HG02938 (cell line): Measurements from ENCODE around the gene PRKAG2.
A peak's percentile ranks its signal among the peaks of the same experiment; 100 is the strongest.

Experiments
- ATAC-seq: cut with Tn5 transposase; IDR thresholded peaks from one replicate; pipeline ENCODE4 v1.9.1; 2021; ENCODE audit warnings: mild to moderate bottlenecking, moderate library complexity; ENCODE audit not compliant: unreplicated experiment

PRKAG2 gene

DNA sequence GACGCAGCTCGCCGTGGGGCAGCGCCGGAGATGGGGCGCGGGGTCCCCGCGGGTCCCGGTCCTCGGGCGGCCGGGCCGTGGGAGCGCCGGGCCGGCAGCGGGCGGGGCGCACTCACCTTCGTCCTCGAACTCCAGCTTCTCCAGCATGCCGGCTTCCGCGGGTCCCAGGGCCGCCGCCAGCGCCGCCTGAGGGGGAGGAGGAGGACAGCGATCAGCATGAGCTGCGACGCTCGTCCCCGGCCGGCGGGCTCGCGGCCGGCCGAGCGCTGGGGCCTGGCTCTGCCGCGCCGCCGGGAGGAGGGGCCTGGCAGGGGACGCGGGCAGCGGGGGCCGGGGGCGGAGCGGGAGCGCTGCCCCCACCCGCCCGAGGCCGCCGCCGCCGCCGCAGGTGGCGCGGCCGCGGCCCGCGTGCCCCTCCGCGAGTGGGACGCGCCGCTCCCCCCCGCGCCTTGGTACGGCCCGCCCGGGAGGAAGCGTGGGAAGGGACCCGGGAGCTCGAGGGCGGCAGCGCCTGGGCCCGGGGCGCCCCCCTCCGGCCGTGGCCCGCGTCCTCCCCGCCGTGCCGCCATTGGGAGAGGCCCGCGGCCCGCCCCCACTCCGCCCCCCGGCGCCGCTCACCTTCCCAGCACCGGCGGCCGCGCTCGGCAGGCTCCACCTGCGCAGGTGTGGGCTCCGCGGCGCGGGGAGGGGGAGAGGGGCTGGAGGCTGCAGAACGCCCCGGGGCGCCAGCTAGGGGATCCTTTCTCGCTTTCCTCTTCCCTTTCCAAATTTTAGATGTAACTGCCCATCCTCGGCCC, 244.8 kb downstream of the PRKAG2 start:
- ATAC-seq, result peak; percentile 58

- ATAC-seq, result peak; percentile 31
Observed at GRCh38 chr7:151631570-151631952, 245.4 kb downstream of the PRKAG2 start.

- ATAC-seq, result no peak
Observed at GRCh38 chr7:151630851-151631569, 245.9 kb downstream of the PRKAG2 start.

GRCh38 chr7:151630358-151630757, 246.6 kb downstream of the PRKAG2 start:
- no peak for ATAC-seq

DNA sequence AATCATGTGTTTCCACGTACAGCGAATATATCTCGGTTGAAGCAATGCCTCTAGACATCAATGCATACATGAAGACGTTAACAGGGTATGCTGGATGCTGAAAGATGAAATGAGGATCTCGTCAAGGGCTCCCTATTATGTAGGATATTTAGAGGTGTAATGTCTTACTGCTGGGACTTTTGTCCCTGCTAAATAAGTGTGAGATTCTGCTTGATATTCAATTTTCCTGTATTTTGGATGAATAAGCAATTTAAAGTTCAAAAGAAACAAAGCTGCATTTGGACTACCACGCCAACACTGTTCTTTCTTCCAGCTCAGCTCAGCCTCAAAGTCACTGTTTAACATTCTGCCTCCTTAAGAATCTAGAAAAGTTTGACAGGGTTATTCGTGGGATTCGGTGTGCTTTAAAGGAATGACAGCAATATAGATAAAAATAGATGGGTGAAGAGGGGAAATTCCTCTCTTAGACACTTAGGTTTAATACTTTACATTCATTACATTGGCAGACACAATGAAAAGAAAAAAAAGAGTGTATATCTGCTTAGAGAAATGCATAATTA, 247.1 kb downstream of the PRKAG2 start:
- no peak for ATAC-seq

GRCh38 chr7:151628846-151629604, 247.9 kb downstream of the PRKAG2 start:
- no peak for ATAC-seq

DNA sequence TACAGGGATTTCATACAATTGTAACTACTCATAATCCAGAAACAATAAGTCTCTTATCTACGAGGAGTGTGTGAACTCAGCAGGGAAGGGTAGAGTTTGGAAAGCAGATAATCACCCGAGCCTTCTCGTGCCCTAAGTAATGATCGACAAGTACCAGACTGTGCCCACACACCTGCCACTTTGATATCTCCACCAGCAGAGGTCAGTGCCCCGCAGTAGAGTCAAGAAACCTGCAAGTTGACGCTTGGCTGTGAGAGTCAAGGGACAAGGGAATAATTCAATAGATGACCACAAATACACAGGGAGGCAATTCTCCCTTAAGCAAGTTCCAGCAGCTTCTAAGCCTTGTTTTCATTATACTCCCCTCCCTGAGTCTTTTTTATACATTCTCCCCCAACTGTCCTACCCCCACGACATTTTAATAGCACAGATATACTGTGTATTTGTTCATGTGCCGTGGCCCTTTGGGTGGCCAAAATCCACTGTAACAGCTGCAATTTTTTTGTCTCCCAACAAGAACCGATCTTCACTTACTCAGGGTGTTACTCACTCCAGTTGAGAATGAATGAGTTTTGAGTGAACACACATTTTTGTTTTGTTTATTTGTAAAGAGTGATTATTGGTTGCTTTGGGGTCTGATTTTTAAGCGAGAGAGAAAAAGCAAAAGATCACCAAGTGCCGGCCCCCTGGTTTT, 250.3 kb downstream of the PRKAG2 start:
- ATAC-seq, result no peak

- no peak for ATAC-seq
Observed at GRCh38 chr7:151625606-151626005, 251.3 kb downstream of the PRKAG2 start.

GRCh38 chr7:151624246-151624928, 252.5 kb downstream of the PRKAG2 start:
- ATAC-seq, result no peak

GRCh38 chr7:151623766-151624165, 253.1 kb downstream of the PRKAG2 start:
- ATAC-seq, result no peak

DNA sequence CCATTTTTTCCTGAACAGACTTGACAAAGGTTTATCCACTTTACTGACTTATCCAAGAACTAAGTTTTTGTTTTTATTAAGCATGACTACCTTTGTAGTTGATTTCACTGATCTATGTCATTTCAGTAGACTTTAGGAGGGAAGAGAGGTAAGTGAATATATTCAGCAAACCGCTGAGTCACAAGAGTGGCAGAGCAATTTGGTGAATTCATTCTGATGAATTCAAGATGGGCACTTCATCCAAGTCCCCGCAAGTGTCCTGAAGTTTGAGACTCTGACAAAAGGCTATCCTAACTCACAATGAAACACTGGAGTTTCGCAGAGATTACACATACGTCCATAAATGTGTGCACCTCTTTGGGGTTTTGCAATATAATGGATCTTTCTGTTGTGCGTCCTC, 255.0 kb downstream of the PRKAG2 start:
- ATAC-seq, result no peak

GRCh38 chr7:151616443-151617213, 260.3 kb downstream of the PRKAG2 start:
- no peak for ATAC-seq

- no peak for ATAC-seq
Observed at GRCh38 chr7:151615784-151616183, 261.1 kb downstream of the PRKAG2 start.

- ATAC-seq, result no peak
Observed at GRCh38 chr7:151615058-151615457, 261.9 kb downstream of the PRKAG2 start.

DNA sequence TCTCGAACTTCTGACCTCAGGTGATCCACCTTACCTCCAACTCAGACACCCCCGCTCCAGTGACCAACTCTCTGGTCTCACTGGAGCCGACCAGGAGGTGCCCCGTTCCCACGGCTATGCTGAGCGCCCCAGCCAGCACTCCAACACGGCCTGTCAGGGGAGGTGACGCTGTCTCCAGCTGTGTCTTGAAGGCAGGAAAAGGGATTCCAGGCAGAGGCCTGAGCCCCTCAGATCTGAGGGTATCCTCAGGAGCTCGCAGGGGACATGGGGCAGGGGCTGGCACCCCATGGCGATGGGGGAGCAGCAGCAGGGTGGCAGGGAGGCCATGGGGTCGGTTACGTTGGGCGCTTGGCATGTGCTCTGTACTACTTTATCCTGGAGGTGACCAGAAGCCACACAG, 262.9 kb downstream of the PRKAG2 start:
- no peak for ATAC-seq

- ATAC-seq, result no peak
Observed at GRCh38 chr7:151611878-151612277, 265.0 kb downstream of the PRKAG2 start.

DNA sequence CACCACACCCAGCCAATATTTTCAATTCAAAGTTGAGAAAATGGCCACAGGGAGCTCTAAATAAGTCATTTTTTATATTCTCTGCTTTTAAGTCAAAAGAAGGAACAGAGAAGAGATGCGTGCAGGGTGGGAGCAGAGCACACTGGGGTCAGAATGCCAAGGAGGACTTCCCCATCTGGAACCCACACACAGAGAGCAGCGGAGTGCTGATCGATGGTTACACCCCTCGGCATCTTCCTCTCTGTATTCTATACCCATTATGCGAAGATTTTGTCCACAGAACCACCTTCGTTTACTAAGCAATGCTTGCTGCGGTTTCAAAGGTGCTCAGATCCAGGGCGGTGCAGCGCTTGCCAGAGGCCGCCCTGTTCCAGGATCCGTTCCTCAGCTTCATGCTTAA, 265.9 kb downstream of the PRKAG2 start:
- ATAC-seq, result no peak

DNA sequence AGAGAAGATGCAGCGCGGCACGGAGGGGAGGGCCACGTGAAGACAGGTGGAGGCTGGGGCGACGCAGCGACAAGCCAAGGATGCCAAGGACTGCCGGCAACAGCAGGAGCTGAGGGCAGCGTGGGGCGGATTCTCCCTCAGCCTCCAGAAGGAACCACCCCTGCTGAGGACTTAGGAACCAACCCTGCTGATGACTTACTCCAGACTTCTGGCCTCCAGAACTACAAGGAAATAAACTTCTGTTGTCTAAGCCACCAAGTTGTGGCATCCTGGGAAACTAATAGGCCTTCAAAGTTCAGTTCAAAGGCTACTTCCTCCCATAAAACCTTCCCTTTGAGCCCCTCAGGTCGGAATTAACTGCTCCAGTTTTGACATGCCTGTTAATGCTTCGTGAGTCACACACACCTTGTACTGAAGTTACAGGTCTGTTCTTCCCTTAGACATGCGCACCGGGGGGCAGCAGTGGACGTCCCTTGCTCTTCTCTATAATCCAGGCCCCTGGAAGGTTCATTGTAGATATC, 268.8 kb downstream of the PRKAG2 start:
- ATAC-seq, result no peak

- ATAC-seq, result no peak
Observed at GRCh38 chr7:151607464-151607867, 269.4 kb downstream of the PRKAG2 start.
